ENCODE results near the gene FAM187B. TPM values are rescaled to one million over a fixed set of nuclear protein-coding genes. Genes with fewer than 3 reads are reported as not detected.

The FAM187B gene
- total and polyA plus RNA-seq, 2 of the 4 experiments (the other 2 are of a cell fraction) = not detected

DNA sequence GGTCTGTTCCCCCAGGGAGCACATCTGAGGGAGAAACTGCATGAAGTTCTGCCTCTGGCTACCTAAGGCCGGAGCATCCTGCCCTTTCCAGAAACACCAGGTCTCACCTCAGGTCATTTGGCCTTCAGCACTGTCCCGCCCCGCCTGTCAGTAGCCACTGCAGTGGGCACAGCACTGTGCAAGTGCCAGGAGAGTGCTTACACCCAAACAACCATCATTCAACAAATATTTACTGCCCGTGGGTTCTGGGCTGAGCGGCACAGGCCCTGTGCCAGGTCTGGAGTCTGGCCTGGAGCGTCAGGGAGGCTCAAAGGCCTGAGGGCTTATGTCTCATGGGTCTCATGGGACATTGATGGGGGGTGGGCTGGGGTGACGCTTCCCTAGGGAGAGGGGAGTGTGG, 43.0 kb upstream of the FAM187B start:
- intact Hi-C loops (cut with micrococcal nuclease) = no loop called here
- in situ Hi-C loops (cut with MboI; ENCODE audit: low sequenced_read_pairs) = no loop called here
- H3K4me3 ChIP-seq (ENCODE audit: insufficient read depth, low read depth, low read length) = no peak overlapping the region

More for the DNA sequence above, 43.0 kb upstream of the FAM187B start:
- H2AFZ ChIP-seq (replicated peaks; ENCODE audit: low read length, poor library complexity) = peak overlapping the region; percentile 0
- BruUV-seq (replicated peaks) = no TSS peak
- no peak overlapping the region for H2AK5ac ChIP-seq (ENCODE audit: low read depth, low read length)
- no peak overlapping the region for H2BK120ac ChIP-seq (ENCODE audit: low read depth, low read length)
- peak overlapping the region; percentile 23 for H2AK9ac ChIP-seq (replicated peaks; ENCODE audit: low read depth, low read length, poor library complexity)
- H3K9ac ChIP-seq (ENCODE audit: low read depth, low read length) = no peak overlapping the region
- H3K9me3 ChIP-seq (ENCODE audit: control insufficient read depth, insufficient read depth, low read length) = no peaks in the 10 kb centered on the region
- H4K5ac ChIP-seq (ENCODE audit: low read depth, low read length) = no peak overlapping the region
- no peak overlapping the region for H3K14ac ChIP-seq (replicated peaks; ENCODE audit: low read depth, low read length)
- no peak overlapping the region for H3K23ac ChIP-seq (ENCODE audit: low read depth, low read length)
- no peak for TF ChIP-seq MXI1 (IDR thresholded peaks at IDR 0.05; ENCODE audit: borderline replicate concordance, low read depth, low read length)
- TF ChIP-seq, protein P1, sequence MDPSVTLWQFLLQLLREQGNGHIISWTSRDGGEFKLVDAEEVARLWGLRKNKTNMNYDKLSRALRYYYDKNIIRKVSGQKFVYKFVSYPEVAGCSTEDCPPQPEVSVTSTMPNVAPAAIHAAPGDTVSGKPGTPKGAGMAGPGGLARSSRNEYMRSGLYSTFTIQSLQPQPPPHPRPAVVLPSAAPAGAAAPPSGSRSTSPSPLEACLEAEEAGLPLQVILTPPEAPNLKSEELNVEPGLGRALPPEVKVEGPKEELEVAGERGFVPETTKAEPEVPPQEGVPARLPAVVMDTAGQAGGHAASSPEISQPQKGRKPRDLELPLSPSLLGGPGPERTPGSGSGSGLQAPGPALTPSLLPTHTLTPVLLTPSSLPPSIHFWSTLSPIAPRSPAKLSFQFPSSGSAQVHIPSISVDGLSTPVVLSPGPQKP (IDR thresholded peaks at IDR 0.05; ENCODE audit: borderline replicate concordance, low read depth, low read length) = no peak
- no peak for TF ChIP-seq CHD1 (IDR thresholded peaks at IDR 0.05; ENCODE audit: low read depth, low read length)
- TF ChIP-seq, protein P2, sequence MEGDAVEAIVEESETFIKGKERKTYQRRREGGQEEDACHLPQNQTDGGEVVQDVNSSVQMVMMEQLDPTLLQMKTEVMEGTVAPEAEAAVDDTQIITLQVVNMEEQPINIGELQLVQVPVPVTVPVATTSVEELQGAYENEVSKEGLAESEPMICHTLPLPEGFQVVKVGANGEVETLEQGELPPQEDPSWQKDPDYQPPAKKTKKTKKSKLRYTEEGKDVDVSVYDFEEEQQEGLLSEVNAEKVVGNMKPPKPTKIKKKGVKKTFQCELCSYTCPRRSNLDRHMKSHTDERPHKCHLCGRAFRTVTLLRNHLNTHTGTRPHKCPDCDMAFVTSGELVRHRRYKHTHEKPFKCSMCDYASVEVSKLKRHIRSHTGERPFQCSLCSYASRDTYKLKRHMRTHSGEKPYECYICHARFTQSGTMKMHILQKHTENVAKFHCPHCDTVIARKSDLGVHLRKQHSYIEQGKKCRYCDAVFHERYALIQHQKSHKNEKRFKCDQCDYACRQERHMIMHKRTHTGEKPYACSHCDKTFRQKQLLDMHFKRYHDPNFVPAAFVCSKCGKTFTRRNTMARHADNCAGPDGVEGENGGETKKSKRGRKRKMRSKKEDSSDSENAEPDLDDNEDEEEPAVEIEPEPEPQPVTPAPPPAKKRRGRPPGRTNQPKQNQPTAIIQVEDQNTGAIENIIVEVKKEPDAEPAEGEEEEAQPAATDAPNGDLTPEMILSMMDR (conservative IDR thresholded peaks at IDR 0.05; ENCODE audit: low read depth, low read length) = no peak
- no peak for TF ChIP-seq RCOR1 (IDR thresholded peaks at IDR 0.05; ENCODE audit: insufficient replicate concordance, low read length)
- no peak for TF ChIP-seq CEBPB (IDR thresholded peaks at IDR 0.05; ENCODE audit: low read depth, low read length)
- no peak for TF ChIP-seq MAFK (IDR thresholded peaks at IDR 0.05; ENCODE audit: low read depth, low read length)
- TF ChIP-seq FOS (IDR thresholded peaks at IDR 0.05; ENCODE audit: low read depth, low read length) = no peak
- no peak for TF ChIP-seq RAD21 (IDR thresholded peaks at IDR 0.05; ENCODE audit: low read length)
- no peak for TF ChIP-seq SMC3 (IDR thresholded peaks at IDR 0.05; ENCODE audit: low read depth, low read length)
- no peak for TF ChIP-seq NFE2L2 (IDR thresholded peaks at IDR 0.05; ENCODE audit: low read depth, low read length)
- TF ChIP-seq MAZ (IDR thresholded peaks at IDR 0.05; ENCODE audit: borderline replicate concordance, low read depth, low read length) = no peak
- no peak for TF ChIP-seq RFX5 (IDR thresholded peaks at IDR 0.05; ENCODE audit: low read depth, low read length)
- no peak for TF ChIP-seq POLR2A (IDR thresholded peaks at IDR 0.05; ENCODE audit: low read depth, low read length)
- no peak for TF ChIP-seq BHLHE40 (IDR thresholded peaks at IDR 0.05; ENCODE audit: low read depth, low read length)
- TF ChIP-seq, protein P3, sequence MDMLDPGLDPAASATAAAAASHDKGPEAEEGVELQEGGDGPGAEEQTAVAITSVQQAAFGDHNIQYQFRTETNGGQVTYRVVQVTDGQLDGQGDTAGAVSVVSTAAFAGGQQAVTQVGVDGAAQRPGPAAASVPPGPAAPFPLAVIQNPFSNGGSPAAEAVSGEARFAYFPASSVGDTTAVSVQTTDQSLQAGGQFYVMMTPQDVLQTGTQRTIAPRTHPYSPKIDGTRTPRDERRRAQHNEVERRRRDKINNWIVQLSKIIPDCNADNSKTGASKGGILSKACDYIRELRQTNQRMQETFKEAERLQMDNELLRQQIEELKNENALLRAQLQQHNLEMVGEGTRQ (IDR thresholded peaks at IDR 0.05; ENCODE audit: low read depth, low read length) = no peak
- H3K4ac ChIP-seq (ENCODE audit: low read depth, low read length) = no peak overlapping the region
- ATAC-seq (ENCODE audit: low read depth) (no peak), DNase-seq (no peak)
- H3K4me2 ChIP-seq (ENCODE audit: low read depth, low read length) = no peak overlapping the region
- H4K20me1 ChIP-seq (ENCODE audit: insufficient read depth, low read length) = no peaks in the 10 kb centered on the region
- H3K36me3 ChIP-seq (ENCODE audit: control insufficient read depth, insufficient read depth, low read length) = peaks cover 45% of the 10 kb centered on the region
- H3K27ac ChIP-seq (ENCODE audit: insufficient read depth, low read length) = no peak overlapping the region
- H2BK15ac ChIP-seq (ENCODE audit: low read depth, low read length) = no peak overlapping the region
- dilution Hi-C loops (cut with HindIII; ENCODE audit: low sequenced_read_pairs, unreplicated experiment) = no loop called here
- H3K4me1 ChIP-seq (ENCODE audit: control insufficient read depth, insufficient read depth, low read length) = peaks cover 4% of the 10 kb centered on the region
- H3K79me1 ChIP-seq (ENCODE audit: low read depth in 1 of 2, low read length in 2 of 2) = peaks cover 14 to 42% of the 10 kb centered on the region in 2 experiments
- ChIA-PET CTCF (no interaction called here), POLR2A (ENCODE audit: unreplicated experiment) (no interaction called here)
- no peak overlapping the region for H4K8ac ChIP-seq (ENCODE audit: low read depth in 2 of 2, low read length in 2 of 2)
- no peaks in the 10 kb centered on the region; the same call in 1 of the 2 replicates for H3K9me1 ChIP-seq (ENCODE audit: insufficient read depth, low read length)
- no peak overlapping the region for H2BK20ac ChIP-seq (ENCODE audit: low read depth, low read length)
- no peak overlapping the region for H4K91ac ChIP-seq (ENCODE audit: insufficient read depth, low read depth, low read length)
- no peak overlapping the region for H2BK5ac ChIP-seq (ENCODE audit: low read depth, low read length, poor library complexity, severe bottlenecking)
- 90% methylated on average over 2 of the region's 7 CpGs; no CpG with 5 or more reads in 1 of the 2 experiments for WGBS, 2 experiments (ENCODE audit: extremely low coverage in 2 of 2, insufficient read length in 1 of 2)
- no peak overlapping the region for H3K56ac ChIP-seq (ENCODE audit: extremely low read depth, insufficient read depth, low read length)
- H3K27me3 ChIP-seq (ENCODE audit: control insufficient read depth, insufficient read depth, low read length) = no peaks in the 10 kb centered on the region
- no peak overlapping the region for H3K18ac ChIP-seq (ENCODE audit: low read depth, low read length)
